WTC11 (cell line): ENCODE measurements around the gene GRM5. TPM values are rescaled to one million over a fixed set of nuclear protein-coding genes. Genes with fewer than 3 reads are reported as not detected.
A peak's percentile ranks its signal among the peaks of the same experiment; 100 is the strongest.

Experiments used
- ATAC-seq: fragments of 200-7000 bp; cut with Tn5 transposase; 2 replicates; pipeline ENCODE4 v1.10.0; 2021; ENCODE audit warnings: mild to moderate bottlenecking, moderate library complexity
- CTCF ChIA-PET: fragments of 300-600 bp; sonication (Branson Sonifier 250); formaldehyde crosslinking; loops from one replicate; lab custom pipeline; 2021; ENCODE audit warnings: antibody characterized with exemption; lab: Charles Lee
- POLR2A ChIA-PET: fragments of 350-600 bp; sonication (Branson Sonifier 250); formaldehyde crosslinking; loops from one replicate; lab custom pipeline; 2021; ENCODE audit warnings: antibody characterized with exemption; lab: Charles Lee
- DNase-seq: peaks from one replicate; pipeline ENCODE4 v3.0.0; 2021; ENCODE audit warnings: low spot score
- H3K27ac Mint-ChIP-seq: 2 replicates; pipeline ENCODE4 v1.8.0; 2021; ENCODE audit warnings: mixed read lengths
- H3K27me3 Mint-ChIP-seq: 2 replicates; pipeline ENCODE4 v1.8.0; 2021; ENCODE audit warnings: low read depth, mild to moderate bottlenecking, moderate library complexity, mixed read lengths
- H3K36me3 Mint-ChIP-seq: 2 replicates; pipeline ENCODE4 v1.8.0; 2021; ENCODE audit warnings: mixed read lengths
- H3K4me1 Mint-ChIP-seq: 2 replicates; pipeline ENCODE4 v1.8.0; 2022; ENCODE audit warnings: mixed read lengths
- H3K4me3 Mint-ChIP-seq: 2 replicates; pipeline ENCODE4 v1.8.0; 2021; ENCODE audit warnings: mild to moderate bottlenecking, moderate library complexity, mixed read lengths
- H3K9me3 Mint-ChIP-seq: 2 replicates; pipeline ENCODE4 v1.8.0; 2021; ENCODE audit warnings: mixed read lengths
- ARID4B ChIP-seq: sonication (generic); formaldehyde crosslinking; IDR thresholded peaks from 2 replicates; pipeline ENCODE4 v1.8.0; 2023; ENCODE audit warnings: missing genetic modification reagents, mild to moderate bottlenecking, borderline replicate concordance
- CDX4 ChIP-seq: fragments of 250-450 bp; sonication (Bioruptor Pico); IDR thresholded peaks from 2 replicates; pipeline ENCODE4 v1.9.0; 2021; ENCODE audit warnings: moderate library complexity, mild to moderate bottlenecking, inconsistent platforms, borderline replicate concordance
- CREM ChIP-seq: sonication (generic); formaldehyde crosslinking; IDR thresholded peaks from 2 replicates; pipeline ENCODE4 v1.8.1; 2022; ENCODE audit warnings: mild to moderate bottlenecking, missing genetic modification reagents, moderate library complexity
- ERG ChIP-seq: fragments of 250-450 bp; sonication (Bioruptor Pico); IDR thresholded peaks from 2 replicates; pipeline ENCODE4 v1.8.0; 2021; ENCODE audit warnings: mild to moderate bottlenecking
- GABPB1 ChIP-seq: sonication (generic); formaldehyde crosslinking; IDR thresholded peaks from 2 replicates; pipeline ENCODE4 v1.8.1; 2023; ENCODE audit warnings: mild to moderate bottlenecking, missing genetic modification reagents
- GRHL2 ChIP-seq: fragments of 250-450 bp; sonication (Bioruptor Pico); IDR thresholded peaks from 2 replicates; pipeline ENCODE4 v1.8.0; 2022; ENCODE audit warnings: mild to moderate bottlenecking, moderate library complexity; ENCODE audit not compliant: insufficient replicate concordance, severe bottlenecking
- HMGA2 ChIP-seq: fragments of 250-450 bp; sonication (Bioruptor Pico); IDR thresholded peaks from 2 replicates; pipeline ENCODE4 v1.4.0; 2021; ENCODE audit warnings: mild to moderate bottlenecking, moderate library complexity
- MLX ChIP-seq: sonication (generic); formaldehyde crosslinking; IDR thresholded peaks from 2 replicates; pipeline ENCODE4 v1.8.1; 2023; ENCODE audit warnings: mild to moderate bottlenecking, missing genetic modification reagents, moderate library complexity
- MYBL2 ChIP-seq: sonication (generic); formaldehyde crosslinking; IDR thresholded peaks from 2 replicates; pipeline ENCODE4 v1.8.1; 2023; ENCODE audit warnings: mild to moderate bottlenecking, moderate library complexity, missing genetic modification reagents
- NFYB ChIP-seq: sonication (generic); formaldehyde crosslinking; conservative IDR thresholded peaks from 2 replicates; pipeline ENCODE4 v1.8.0; 2022; ENCODE audit warnings: low read depth, missing genetic modification reagents
- SMAD3 ChIP-seq: sonication (generic); formaldehyde crosslinking; IDR thresholded peaks from 2 replicates; pipeline ENCODE4 v1.8.0; 2022; ENCODE audit warnings: missing genetic modification reagents, mild to moderate bottlenecking, borderline replicate concordance
- ZNF138 ChIP-seq: sonication (generic); formaldehyde crosslinking; conservative IDR thresholded peaks from 2 replicates; pipeline ENCODE4 v1.8.1; 2022; ENCODE audit warnings: mild to moderate bottlenecking, moderate library complexity, missing genetic modification reagents
- ZNF416 ChIP-seq: fragments of 250-450 bp; sonication (Bioruptor Pico); IDR thresholded peaks from 2 replicates; pipeline ENCODE4 v1.9.0; 2021; ENCODE audit warnings: mild to moderate bottlenecking, inconsistent platforms
- ZNF532 ChIP-seq: fragments of 250-450 bp; sonication (Bioruptor Pico); IDR thresholded peaks from 2 replicates; pipeline ENCODE4 v1.9.0; 2021; ENCODE audit warnings: mild to moderate bottlenecking, borderline replicate concordance
- total RNA-seq: library from RNA; stranded (reverse); gene quantifications from 3 replicates; pipeline ENCODE4 v1.2.3, GENCODE V29; 2021

Gene GRM5
- total RNA-seq, 1 experiment from 2014 or later, result 0.13 TPM

GRCh38 chr11:88827018-88827676, 238.6 kb downstream of the GRM5 start:
- POLR2A ChIA-PET, result no interaction called here
- CTCF ChIA-PET, result no interaction called here
- ATAC-seq (no peak), DNase-seq (no peak)
- H3K36me3 Mint-ChIP-seq, result no peaks in the 10 kb centered on the region
- no peak for TF ChIP-seq SMAD3 (CRISPR knock-in tag)
- peak; percentile 72 for TF ChIP-seq GABPB1 (CRISPR knock-in tag)
- no peak for TF ChIP-seq ZNF532
- no peak for TF ChIP-seq ZNF416 (CRISPR knock-in tag)
- no peak for TF ChIP-seq ARID4B (CRISPR knock-in tag)
- no peak for TF ChIP-seq CDX4 (CRISPR knock-in tag)
- TF ChIP-seq GRHL2 (CRISPR knock-in tag), result no peak
- TF ChIP-seq ZNF138 (CRISPR knock-in tag), result no peak
- peaks cover 21% of the 10 kb centered on the region for H3K4me1 Mint-ChIP-seq
- peaks cover 5% of the 10 kb centered on the region for H3K9me3 Mint-ChIP-seq
- no peak overlapping the region for H3K4me3 Mint-ChIP-seq
- no peak overlapping the region for H3K27ac Mint-ChIP-seq
- H3K27me3 Mint-ChIP-seq, result no peaks in the 10 kb centered on the region

GRCh38 chr11:88819616-88820015, 246.2 kb downstream of the GRM5 start:
- Mint-ChIP-seq H3K27me3 (no peaks in the 10 kb centered on the region), H3K9me3 (peaks cover 8% of the 10 kb centered on the region), H3K27ac (no peak overlapping the region), H3K4me1 (peaks cover 11% of the 10 kb centered on the region), H3K4me3 (no peak overlapping the region)
- POLR2A ChIA-PET, result no interaction called here
- TF ChIP-seq MLX (CRISPR knock-in tag) (no peak), CREM (CRISPR knock-in tag) (no peak), NFYB (CRISPR knock-in tag) (no peak), ERG (no peak), MYBL2 (CRISPR knock-in tag) (no peak), GABPB1 (CRISPR knock-in tag) (no peak), HMGA2 (CRISPR knock-in tag) (no peak)
- TF ChIP-seq, all 79 proteins: peak for 0
- ATAC-seq (no peak), DNase-seq (no peak)
- no peaks in the 10 kb centered on the region; the same call in 1 of the 2 replicates for H3K36me3 Mint-ChIP-seq
- CTCF ChIA-PET, result interaction anchor here (0.6 kb wide), 1 partner anchor 77 kb away, joined by 3 read pairs; no protein-coding TSS in a partner anchor
